Upper lobe of left lung (tissue), 4 donors: ENCODE measurements around the gene SLC8A2.

Experiments
- EP300 ChIP-seq, 4 donors: sonication (generic); formaldehyde crosslinking; IDR thresholded peaks; one replicate each; pipeline ENCODE4 v1.5.1; 2017; ENCODE audit warnings: antibody characterized with exemption in 4 of 4, control low read depth in 2 of 4
- POLR2A ChIP-seq, 4 donors: fragments of 450-650 bp; IDR thresholded peaks; one replicate each; pipeline ENCODE4 v1.5.1; 2016 to 2017; ENCODE audit warnings: antibody characterized with exemption in 4 of 4, mild to moderate bottlenecking in 2 of 4
- POLR2AphosphoS5 ChIP-seq, 2 donors: sonication (generic); formaldehyde crosslinking; IDR thresholded peaks; one replicate each; pipeline ENCODE4 v1.5.1; 2017; ENCODE audit warnings: antibody characterized with exemption in 2 of 2
- TF ChIP-seq, protein P1 (sequence below), 6 experiments: fragments of 450-650 bp in 4 of 6; fragments of 200-600 bp in 2 of 6; sonication (generic) in 2 of 6; IDR thresholded peaks; one replicate each; pipeline ENCODE4 v1.5.1; 2016 to 2019; ENCODE audit warnings: antibody characterized with exemption in 6 of 6

DNA sequence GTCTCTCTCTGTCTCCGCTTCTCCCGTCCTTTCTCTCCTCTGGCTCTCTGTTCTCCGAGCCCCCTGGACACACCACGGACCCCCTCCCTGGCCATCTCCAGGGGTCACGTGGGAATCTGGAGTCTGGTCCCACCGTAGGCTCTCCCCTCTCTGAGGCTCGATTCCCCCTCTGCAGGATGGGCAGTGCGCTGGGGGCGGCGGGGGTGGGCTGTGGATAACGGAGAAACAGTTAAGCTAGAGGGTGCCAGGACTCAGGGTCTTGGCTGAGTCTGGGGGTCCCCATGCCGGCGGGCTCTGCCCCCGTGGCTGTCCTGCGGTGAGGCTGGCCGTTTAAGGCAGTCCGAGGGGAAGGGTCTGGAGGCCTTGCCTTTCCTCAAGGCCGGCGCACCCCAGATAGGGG lies 51.9 kb downstream of the SLC8A2 start:
- TF ChIP-seq POLR2A (IDR thresholded peaks at IDR 0.05) (no peak), EP300 (IDR thresholded peaks at IDR 0.05) (no peak), POLR2AphosphoS5 (IDR thresholded peaks at IDR 0.05) (no peak)
- TF ChIP-seq, protein P1, sequence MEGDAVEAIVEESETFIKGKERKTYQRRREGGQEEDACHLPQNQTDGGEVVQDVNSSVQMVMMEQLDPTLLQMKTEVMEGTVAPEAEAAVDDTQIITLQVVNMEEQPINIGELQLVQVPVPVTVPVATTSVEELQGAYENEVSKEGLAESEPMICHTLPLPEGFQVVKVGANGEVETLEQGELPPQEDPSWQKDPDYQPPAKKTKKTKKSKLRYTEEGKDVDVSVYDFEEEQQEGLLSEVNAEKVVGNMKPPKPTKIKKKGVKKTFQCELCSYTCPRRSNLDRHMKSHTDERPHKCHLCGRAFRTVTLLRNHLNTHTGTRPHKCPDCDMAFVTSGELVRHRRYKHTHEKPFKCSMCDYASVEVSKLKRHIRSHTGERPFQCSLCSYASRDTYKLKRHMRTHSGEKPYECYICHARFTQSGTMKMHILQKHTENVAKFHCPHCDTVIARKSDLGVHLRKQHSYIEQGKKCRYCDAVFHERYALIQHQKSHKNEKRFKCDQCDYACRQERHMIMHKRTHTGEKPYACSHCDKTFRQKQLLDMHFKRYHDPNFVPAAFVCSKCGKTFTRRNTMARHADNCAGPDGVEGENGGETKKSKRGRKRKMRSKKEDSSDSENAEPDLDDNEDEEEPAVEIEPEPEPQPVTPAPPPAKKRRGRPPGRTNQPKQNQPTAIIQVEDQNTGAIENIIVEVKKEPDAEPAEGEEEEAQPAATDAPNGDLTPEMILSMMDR (IDR thresholded peaks at IDR 0.05): no peak
